Smooth muscle cell (in vitro differentiated cells): Measurements from ENCODE around the gene GRK6. TPM values are rescaled to one million over a fixed set of nuclear protein-coding genes. Genes with fewer than 3 reads are reported as not detected.

Experiments
- DNase-seq: peaks from one replicate; lab custom pipeline; 2025; ENCODE audit not compliant: unreplicated experiment; lab: John Stamatoyannopoulos, UW
- H2AFZ ChIP-seq: fragments of 200-600 bp; sonication (generic); 2 replicates; pipeline ENCODE4 v1.6.0; 2016; ENCODE audit warnings: antibody characterized with exemption, low read depth, mild to moderate bottlenecking
- H3F3A ChIP-seq: fragments of 200-600 bp; sonication (generic); 2 replicates; pipeline ENCODE4 v1.6.0; 2017; ENCODE audit warnings: antibody characterized with exemption, low read depth
- H3K27ac ChIP-seq: fragments of 200-600 bp; sonication (generic); 2 replicates; pipeline ENCODE4 v1.5.1; 2016; ENCODE audit warnings: low read depth, mild to moderate bottlenecking
- H3K27me3 ChIP-seq: fragments of 200-600 bp; sonication (generic); 2 replicates; pipeline ENCODE4 v1.6.1; 2016; ENCODE audit warnings: low read depth, mild to moderate bottlenecking
- H3K36me3 ChIP-seq: fragments of 200-600 bp; sonication (generic); 2 replicates; pipeline ENCODE4 v1.5.1; 2016; ENCODE audit warnings: low read depth
- H3K4me1 ChIP-seq: fragments of 200-600 bp; sonication (generic); 2 replicates; pipeline ENCODE4 v1.5.1; 2016; ENCODE audit warnings: low read depth
- H3K4me2 ChIP-seq: fragments of 200-600 bp; sonication (generic); 2 replicates; pipeline ENCODE4 v1.6.0; 2016; ENCODE audit warnings: mild to moderate bottlenecking
- H3K4me3 ChIP-seq: fragments of 200-600 bp; sonication (generic); 2 replicates; pipeline ENCODE4 v1.5.1; 2016; ENCODE audit warnings: mild to moderate bottlenecking
- H3K79me2 ChIP-seq: fragments of 200-600 bp; sonication (generic); 2 replicates; pipeline ENCODE4 v1.6.0; 2016; ENCODE audit warnings: low read depth, mild to moderate bottlenecking
- H3K9ac ChIP-seq: fragments of 200-600 bp; sonication (generic); 2 replicates; pipeline ENCODE4 v1.6.0; 2016; ENCODE audit warnings: low read depth
- H3K9me3 ChIP-seq: fragments of 200-600 bp; sonication (generic); replicated peaks from 2 replicates; pipeline ENCODE4 v1.5.1; 2016; ENCODE audit warnings: low read depth
- H4K20me1 ChIP-seq: fragments of 200-600 bp; sonication (generic); 2 replicates; pipeline ENCODE4 v1.6.0; 2016; ENCODE audit warnings: low read depth
- WGBS: methylation state at CpG from one replicate; pipeline ENCODE4 v1.1.7; 2016; ENCODE audit warnings: low lambda C conversion rate; 5-methylcytosine and 5-hydroxymethylcytosine counted together
- polyA plus RNA-seq: library from polyadenylated mRNA; unstranded; fragments of >200 nt; fragmentation: Nextera tagmentation; extraction: Ambion mirVana; gene quantifications from 2 replicates; pipeline ENCODE4 v1.2.1, GENCODE V29; 2016
- total RNA-seq: library from RNA; depleted of rRNA; stranded (reverse); fragments of >200 nt; gene quantifications from 2 replicates; pipeline ENCODE4 v1.2.3, GENCODE V29; 2014
- TF ChIP-seq, protein P1 (sequence below): fragments of 200-600 bp; sonication (generic); IDR thresholded peaks from 2 replicates; pipeline ENCODE4 v1.5.1; 2017; ENCODE audit warnings: borderline replicate concordance, mild to moderate bottlenecking, antibody characterized with exemption; ENCODE audit not compliant: insufficient read depth, poor library complexity, severe bottlenecking

Gene GRK6
- total and polyA plus RNA-seq, 2 experiments from 2014 or later, result 20.8 to 28.5 TPM

GRCh38 chr5:177459357-177459756, 32.9 kb downstream of the GRK6 start:
- no peak for DNase-seq
- TF ChIP-seq, protein P1, sequence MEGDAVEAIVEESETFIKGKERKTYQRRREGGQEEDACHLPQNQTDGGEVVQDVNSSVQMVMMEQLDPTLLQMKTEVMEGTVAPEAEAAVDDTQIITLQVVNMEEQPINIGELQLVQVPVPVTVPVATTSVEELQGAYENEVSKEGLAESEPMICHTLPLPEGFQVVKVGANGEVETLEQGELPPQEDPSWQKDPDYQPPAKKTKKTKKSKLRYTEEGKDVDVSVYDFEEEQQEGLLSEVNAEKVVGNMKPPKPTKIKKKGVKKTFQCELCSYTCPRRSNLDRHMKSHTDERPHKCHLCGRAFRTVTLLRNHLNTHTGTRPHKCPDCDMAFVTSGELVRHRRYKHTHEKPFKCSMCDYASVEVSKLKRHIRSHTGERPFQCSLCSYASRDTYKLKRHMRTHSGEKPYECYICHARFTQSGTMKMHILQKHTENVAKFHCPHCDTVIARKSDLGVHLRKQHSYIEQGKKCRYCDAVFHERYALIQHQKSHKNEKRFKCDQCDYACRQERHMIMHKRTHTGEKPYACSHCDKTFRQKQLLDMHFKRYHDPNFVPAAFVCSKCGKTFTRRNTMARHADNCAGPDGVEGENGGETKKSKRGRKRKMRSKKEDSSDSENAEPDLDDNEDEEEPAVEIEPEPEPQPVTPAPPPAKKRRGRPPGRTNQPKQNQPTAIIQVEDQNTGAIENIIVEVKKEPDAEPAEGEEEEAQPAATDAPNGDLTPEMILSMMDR, result no peak
- no peak overlapping the region for H3K4me2 ChIP-seq
- no peak overlapping the region for H3K9ac ChIP-seq
- peaks cover 4% of the 10 kb centered on the region for H3K79me2 ChIP-seq
- no peaks in the 10 kb centered on the region for H3K27me3 ChIP-seq
- peaks cover 12% of the 10 kb centered on the region for H3K4me1 ChIP-seq
- peaks cover 45% of the 10 kb centered on the region for H3F3A ChIP-seq
- no peak overlapping the region for H2AFZ ChIP-seq
- H4K20me1 ChIP-seq, result peaks cover 92% of the 10 kb centered on the region
- H3K36me3 ChIP-seq, result no peaks in the 10 kb centered on the region
- no peak overlapping the region for H3K4me3 ChIP-seq
- no peaks in the 10 kb centered on the region for H3K9me3 ChIP-seq
- no peak overlapping the region for H3K27ac ChIP-seq
- WGBS, result 87% methylated on average over 3 of the region's 11 CpGs

DNA sequence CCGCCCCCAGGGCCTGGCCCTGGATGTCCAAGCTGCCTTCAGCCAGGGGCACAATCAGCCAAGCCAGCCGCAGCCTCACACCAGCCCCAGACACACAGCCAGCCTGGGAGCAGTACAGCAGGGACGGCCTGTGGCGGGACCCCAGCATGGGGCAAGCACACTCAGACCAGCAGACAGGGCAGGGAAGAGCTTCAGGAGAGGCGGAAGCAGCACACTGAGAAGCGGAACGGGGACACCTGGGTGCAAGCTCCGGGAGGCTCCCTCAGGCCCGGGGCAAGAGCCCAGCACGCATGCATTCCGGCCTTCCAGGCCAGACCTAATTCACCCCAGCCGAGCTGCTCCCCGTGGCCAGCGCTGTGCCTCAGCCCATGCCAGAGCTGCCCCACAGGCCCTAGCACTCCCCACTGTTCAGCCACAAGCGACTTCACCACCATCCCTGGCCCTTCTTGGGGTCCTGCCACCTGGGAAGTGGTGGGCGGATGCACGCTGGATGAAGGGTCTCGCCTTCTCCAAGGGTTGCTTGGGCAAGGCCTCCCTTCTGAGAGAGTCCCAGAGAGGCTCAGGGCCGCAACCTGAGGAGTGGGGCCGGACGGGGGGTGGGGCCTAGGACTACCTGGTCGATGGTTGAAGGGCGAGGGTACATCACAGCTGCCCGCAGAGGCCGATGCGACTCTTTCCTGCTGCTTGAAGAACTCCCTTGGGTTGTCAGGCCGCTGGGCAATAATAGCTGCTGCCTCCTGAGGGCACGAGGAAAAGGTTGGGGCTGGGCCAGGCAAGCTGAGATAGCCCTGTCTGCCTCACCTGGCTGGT, 33.5 kb downstream of the GRK6 start:
- Histone ChIP-seq H3K9me3 (no peaks in the 10 kb centered on the region), H3K4me3 (no peak overlapping the region), H3K9ac (no peak overlapping the region), H3K79me2 (peaks cover 4% of the 10 kb centered on the region), H3K4me2 (no peak overlapping the region), H3K27me3 (no peaks in the 10 kb centered on the region), H4K20me1 (peaks cover 95% of the 10 kb centered on the region), H2AFZ (no peak overlapping the region), H3K36me3 (no peaks in the 10 kb centered on the region), H3K4me1 (peaks cover 12% of the 10 kb centered on the region), H3F3A (peaks cover 43% of the 10 kb centered on the region), H3K27ac (no peak overlapping the region)
- TF ChIP-seq, protein P1, result no peak
- 95% methylated on average over 25 of the region's 28 CpGs for WGBS
- DNase-seq, result no peak

DNA sequence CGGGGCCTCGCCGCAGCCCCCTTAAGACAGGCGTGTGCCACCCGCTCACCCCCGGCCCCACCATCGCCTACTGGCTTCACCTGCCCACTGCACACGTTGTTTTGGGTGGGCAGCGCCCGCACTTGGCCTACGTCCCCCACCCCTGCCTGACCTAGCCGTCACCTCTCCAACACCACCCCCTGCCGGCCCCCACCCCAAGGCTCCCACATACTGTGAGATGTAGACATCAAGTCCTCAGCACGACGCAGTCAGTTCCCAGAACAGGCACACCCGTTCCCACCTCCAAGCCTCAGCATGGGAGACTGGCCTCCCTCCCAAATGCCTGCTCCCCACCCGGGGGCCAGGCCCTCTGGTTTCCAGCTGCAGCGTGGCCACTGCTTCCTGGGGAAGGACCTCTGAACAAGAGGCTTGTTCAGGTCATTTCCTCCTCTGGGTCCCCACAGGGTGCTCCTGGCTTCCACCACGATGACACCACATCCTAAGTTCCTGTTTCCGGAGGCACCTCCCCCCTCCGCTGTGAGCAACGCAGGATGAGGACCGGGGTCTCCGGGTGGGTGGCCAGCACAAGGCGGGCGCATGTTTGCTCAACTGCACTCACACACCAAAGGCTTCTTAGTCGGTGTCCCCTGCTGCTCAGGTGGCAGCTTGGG, 35.7 kb downstream of the GRK6 start:
- DNase-seq, result no peak
- TF ChIP-seq, protein P1, result no peak
- no peak overlapping the region for H3K9ac ChIP-seq
- no peak overlapping the region for H2AFZ ChIP-seq
- no peak overlapping the region for H3K4me2 ChIP-seq
- H3F3A ChIP-seq, result peaks cover 35% of the 10 kb centered on the region
- H3K4me1 ChIP-seq, result peaks cover 2% of the 10 kb centered on the region
- H3K9me3 ChIP-seq, result no peaks in the 10 kb centered on the region
- H3K4me3 ChIP-seq, result no peak overlapping the region
- H3K36me3 ChIP-seq, result peaks cover 4% of the 10 kb centered on the region
- no peaks in the 10 kb centered on the region for H3K27me3 ChIP-seq
- peaks cover 97% of the 10 kb centered on the region for H4K20me1 ChIP-seq
- 97% methylated on average over 19 of the region's 27 CpGs for WGBS
- peaks cover 13% of the 10 kb centered on the region for H3K79me2 ChIP-seq
- H3K27ac ChIP-seq, result no peak overlapping the region

DNA sequence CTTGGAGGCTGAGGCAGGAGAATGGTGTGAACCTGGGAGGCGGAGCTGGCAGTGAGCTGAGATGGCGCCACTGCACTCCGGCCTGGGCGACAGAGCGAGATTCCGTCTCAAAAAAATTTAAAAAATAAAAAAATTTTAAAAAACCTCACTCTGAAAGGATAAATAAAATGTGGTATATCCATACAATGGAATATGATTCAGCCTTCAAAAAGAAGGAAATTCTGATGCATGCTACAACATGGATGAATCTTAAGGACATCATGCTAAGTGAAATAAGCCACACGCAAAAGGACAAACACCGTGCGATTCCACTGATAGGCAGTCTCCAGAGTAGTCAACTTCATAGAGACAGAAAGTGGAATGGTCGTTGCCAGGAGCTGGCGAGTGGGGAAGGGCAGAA, 38.6 kb downstream of the GRK6 start:
- Histone ChIP-seq H3K9me3 (no peaks in the 10 kb centered on the region), H3K4me1 (peaks cover under 1% of the 10 kb centered on the region), H3K9ac (no peak overlapping the region), H3K36me3 (peaks cover 4% of the 10 kb centered on the region), H4K20me1 (peaks cover 97% of the 10 kb centered on the region), H3K27me3 (no peaks in the 10 kb centered on the region), H3K27ac (no peak overlapping the region), H3K4me2 (no peak overlapping the region), H3F3A (peaks cover 23% of the 10 kb centered on the region), H2AFZ (no peak overlapping the region), H3K79me2 (peaks cover 33% of the 10 kb centered on the region), H3K4me3 (no peak overlapping the region)
- TF ChIP-seq, protein P1, result no peak
- DNase-seq, result no peak
- WGBS, result 95% methylated on average over 11 of the region's 11 CpGs
